AG20443 (cell line): ENCODE data around the gene PPCS.

Experiments
- DNase-seq: peaks from one replicate; pipeline ENCODE4 v3.0.0; 2012; ENCODE audit warnings: low spot score, mixed read lengths

The PPCS gene

GRCh38 chr1:42456010-42456753 lies at the start of gene PPCS, which contains the start of gene ZMYND12:
Gene PPCS, plus strand, starts transcription at chr1:42456543. Its CDS starts 23 bp downstream, at chr1:42456566.
Gene ZMYND12, minus strand, starts transcription at chr1:42456022. Its CDS starts 25 bp downstream, at chr1:42455997.
- DNase-seq: peak; percentile 93

GRCh38 chr1:42414551-42415496 lies 41.5 kb upstream of the PPCS start:
- no peak for DNase-seq

- DNase-seq: no peak
Observed at GRCh38 chr1:42417166-42417565, 39.2 kb upstream of the PPCS start.

GRCh38 chr1:42418516-42418915 lies 37.8 kb upstream of the PPCS start:
- no peak for DNase-seq

- no peak for DNase-seq
Observed at GRCh38 chr1:42419126-42419821, 37.1 kb upstream of the PPCS start.

GRCh38 chr1:42420121-42420520 lies 36.2 kb upstream of the PPCS start:
- DNase-seq: no peak

GRCh38 chr1:42420911-42421585 lies 35.3 kb upstream of the PPCS start:
- DNase-seq: peak; percentile 60

- no peak for DNase-seq
Observed at GRCh38 chr1:42422737-42423136, 33.6 kb upstream of the PPCS start.

GRCh38 chr1:42423681-42424080 lies 32.7 kb upstream of the PPCS start:
- DNase-seq: no peak

- no peak for DNase-seq
Observed at GRCh38 chr1:42424201-42424600, 32.1 kb upstream of the PPCS start.

GRCh38 chr1:42427240-42427639 lies 29.1 kb upstream of the PPCS start:
- no peak for DNase-seq

GRCh38 chr1:42429603-42430002 lies 26.7 kb upstream of the PPCS start:
- peak; percentile 25 for DNase-seq

- no peak for DNase-seq
Observed at GRCh38 chr1:42430286-42431135, 25.8 kb upstream of the PPCS start.

GRCh38 chr1:42431514-42431913 lies 24.8 kb upstream of the PPCS start:
- DNase-seq: no peak

- DNase-seq: no peak
Observed at GRCh38 chr1:42432714-42433113, 23.6 kb upstream of the PPCS start.

GRCh38 chr1:42433369-42433768 lies 23.0 kb upstream of the PPCS start:
- no peak for DNase-seq

GRCh38 chr1:42434340-42434739 lies 22.0 kb upstream of the PPCS start:
- DNase-seq: no peak

- peak; percentile 46 for DNase-seq
Observed at GRCh38 chr1:42439940-42440339, 16.4 kb upstream of the PPCS start.

GRCh38 chr1:42442662-42443061 lies 13.7 kb upstream of the PPCS start:
- no peak for DNase-seq

- DNase-seq: no peak
Observed at GRCh38 chr1:42449256-42449655, 7.1 kb upstream of the PPCS start.

GRCh38 chr1:42450061-42450460 lies 6.3 kb upstream of the PPCS start:
- DNase-seq: no peak
